HL-60 (cell line): ENCODE measurements around the gene TOMM70.

ENCODE experiments used
- GABPA ChIP-seq: IDR thresholded peaks from 2 replicates; pipeline ENCODE4 v1.6.1; 2012; ENCODE audit warnings: low read depth
- POLR2AphosphoS5 ChIP-seq: IDR thresholded peaks from 2 replicates; pipeline ENCODE4 v1.6.1; 2012; ENCODE audit warnings: low read depth
- SPI1 ChIP-seq: IDR thresholded peaks from 2 replicates; pipeline ENCODE4 v1.6.1; 2012; ENCODE audit warnings: low read depth, mild to moderate bottlenecking, borderline replicate concordance
- TF ChIP-seq, protein P1 (sequence below): IDR thresholded peaks from one replicate; pipeline ENCODE4 v1.5.1; 2011; ENCODE audit warnings: low read length, control low read depth, inconsistent platforms; ENCODE audit not compliant: insufficient read depth
- TF ChIP-seq, protein P2 (sequence below): IDR thresholded peaks from 2 replicates; pipeline ENCODE4 v1.6.1; 2012; ENCODE audit warnings: low read depth; ENCODE audit not compliant: insufficient replicate concordance

DNA sequence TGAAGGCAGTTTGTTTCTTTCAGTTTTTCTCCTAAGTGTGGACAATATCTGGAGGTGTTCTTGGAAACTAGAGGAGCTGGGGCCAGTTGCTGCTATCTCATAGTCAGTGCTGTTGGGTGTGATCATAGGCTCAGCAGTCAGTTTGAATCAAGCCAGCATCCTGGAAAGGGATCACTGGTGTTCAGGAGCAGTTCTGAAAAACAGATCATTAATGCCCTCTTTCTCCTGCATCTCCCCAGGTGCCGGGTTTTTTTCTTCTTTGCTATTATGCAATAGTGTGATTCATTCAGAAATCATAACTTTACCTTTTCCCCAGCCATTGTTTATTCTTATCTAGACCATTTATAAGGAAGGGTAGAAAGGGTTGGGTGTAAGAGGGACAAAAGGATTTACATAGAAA is 24.4 kb upstream of the TOMM70 start:
- TF ChIP-seq, protein P1, sequence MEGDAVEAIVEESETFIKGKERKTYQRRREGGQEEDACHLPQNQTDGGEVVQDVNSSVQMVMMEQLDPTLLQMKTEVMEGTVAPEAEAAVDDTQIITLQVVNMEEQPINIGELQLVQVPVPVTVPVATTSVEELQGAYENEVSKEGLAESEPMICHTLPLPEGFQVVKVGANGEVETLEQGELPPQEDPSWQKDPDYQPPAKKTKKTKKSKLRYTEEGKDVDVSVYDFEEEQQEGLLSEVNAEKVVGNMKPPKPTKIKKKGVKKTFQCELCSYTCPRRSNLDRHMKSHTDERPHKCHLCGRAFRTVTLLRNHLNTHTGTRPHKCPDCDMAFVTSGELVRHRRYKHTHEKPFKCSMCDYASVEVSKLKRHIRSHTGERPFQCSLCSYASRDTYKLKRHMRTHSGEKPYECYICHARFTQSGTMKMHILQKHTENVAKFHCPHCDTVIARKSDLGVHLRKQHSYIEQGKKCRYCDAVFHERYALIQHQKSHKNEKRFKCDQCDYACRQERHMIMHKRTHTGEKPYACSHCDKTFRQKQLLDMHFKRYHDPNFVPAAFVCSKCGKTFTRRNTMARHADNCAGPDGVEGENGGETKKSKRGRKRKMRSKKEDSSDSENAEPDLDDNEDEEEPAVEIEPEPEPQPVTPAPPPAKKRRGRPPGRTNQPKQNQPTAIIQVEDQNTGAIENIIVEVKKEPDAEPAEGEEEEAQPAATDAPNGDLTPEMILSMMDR = no peak
- TF ChIP-seq, protein P2, sequence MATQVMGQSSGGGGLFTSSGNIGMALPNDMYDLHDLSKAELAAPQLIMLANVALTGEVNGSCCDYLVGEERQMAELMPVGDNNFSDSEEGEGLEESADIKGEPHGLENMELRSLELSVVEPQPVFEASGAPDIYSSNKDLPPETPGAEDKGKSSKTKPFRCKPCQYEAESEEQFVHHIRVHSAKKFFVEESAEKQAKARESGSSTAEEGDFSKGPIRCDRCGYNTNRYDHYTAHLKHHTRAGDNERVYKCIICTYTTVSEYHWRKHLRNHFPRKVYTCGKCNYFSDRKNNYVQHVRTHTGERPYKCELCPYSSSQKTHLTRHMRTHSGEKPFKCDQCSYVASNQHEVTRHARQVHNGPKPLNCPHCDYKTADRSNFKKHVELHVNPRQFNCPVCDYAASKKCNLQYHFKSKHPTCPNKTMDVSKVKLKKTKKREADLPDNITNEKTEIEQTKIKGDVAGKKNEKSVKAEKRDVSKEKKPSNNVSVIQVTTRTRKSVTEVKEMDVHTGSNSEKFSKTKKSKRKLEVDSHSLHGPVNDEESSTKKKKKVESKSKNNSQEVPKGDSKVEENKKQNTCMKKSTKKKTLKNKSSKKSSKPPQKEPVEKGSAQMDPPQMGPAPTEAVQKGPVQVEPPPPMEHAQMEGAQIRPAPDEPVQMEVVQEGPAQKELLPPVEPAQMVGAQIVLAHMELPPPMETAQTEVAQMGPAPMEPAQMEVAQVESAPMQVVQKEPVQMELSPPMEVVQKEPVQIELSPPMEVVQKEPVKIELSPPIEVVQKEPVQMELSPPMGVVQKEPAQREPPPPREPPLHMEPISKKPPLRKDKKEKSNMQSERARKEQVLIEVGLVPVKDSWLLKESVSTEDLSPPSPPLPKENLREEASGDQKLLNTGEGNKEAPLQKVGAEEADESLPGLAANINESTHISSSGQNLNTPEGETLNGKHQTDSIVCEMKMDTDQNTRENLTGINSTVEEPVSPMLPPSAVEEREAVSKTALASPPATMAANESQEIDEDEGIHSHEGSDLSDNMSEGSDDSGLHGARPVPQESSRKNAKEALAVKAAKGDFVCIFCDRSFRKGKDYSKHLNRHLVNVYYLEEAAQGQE = no peak
- TF ChIP-seq POLR2AphosphoS5 (no peak), GABPA (no peak), SPI1 (no peak)
